GM12878 (cell line): ENCODE data around the gene ZNF513. TPM values are rescaled to one million over a fixed set of nuclear protein-coding genes. Genes with fewer than 3 reads are reported as not detected.

Source experiments
- ATAC-seq: fragments of 200-7000 bp; cut with Tn5 transposase; 3 replicates; pipeline ENCODE4 v1.9.1; 2020; ENCODE audit warnings: mild to moderate bottlenecking, moderate library complexity
- BruUV-seq: library from RNA; stranded (reverse); fragments of 400-500 nt; replicated peaks from 2 replicates; lab custom pipeline; 2021; lab: Mats Ljungman, UMichigan
- CTCF ChIA-PET: fragments of 300-600 bp; sonication (Branson Sonifier 250); formaldehyde crosslinking; extraction: SDS; loops from one replicate; lab custom pipeline; 2021; ENCODE audit warnings: inconsistent platforms; lab: Yijun Ruan, JAX
- POLR2A ChIA-PET: fragments of 350-600 bp; formaldehyde crosslinking; extraction: SDS; loops from one replicate; lab custom pipeline; 2021; ENCODE audit warnings: inconsistent platforms; lab: Charles Lee
- RAD21 ChIA-PET: fragments of 300-600 bp; sonication (Branson Sonifier 250); formaldehyde crosslinking; loops from one replicate; lab custom pipeline; 2023; ENCODE audit warnings: antibody characterized with exemption; ENCODE audit not compliant: unreplicated experiment; lab: Charles Lee
- SMC1A ChIA-PET: fragments of 300-600 bp; sonication (Branson Sonifier 250); formaldehyde crosslinking; loops from one replicate; lab custom pipeline; 2023; ENCODE audit not compliant: unreplicated experiment, uncharacterized antibody; lab: Charles Lee
- DNase-seq: peaks from one replicate; pipeline ENCODE4 v3.0.0-alpha.2; 2011; ENCODE audit warnings: low read depth, low spot score
- FAIRE-seq: peaks from 3 replicates; lab custom pipeline; 2011; peaks lifted over from hg19 to GRCh38; lab: Jason Lieb, UNC
- H2AFZ ChIP-seq: 2 replicates; pipeline ENCODE4 v1.6.0; 2011; ENCODE audit warnings: low read depth, low read length, control low read depth; ENCODE audit not compliant: control insufficient read depth
- H3K27ac ChIP-seq: 2 replicates; pipeline ENCODE4 v1.5.1; 2011; ENCODE audit warnings: control low read depth; ENCODE audit not compliant: control insufficient read depth, insufficient read depth
- H3K27me3 ChIP-seq, 2 experiments: replicated peaks in 1 of 2; 2 replicates each; pipeline versions ENCODE4 v1.6.0 to v1.6.1; 2011; ENCODE audit warnings: low read length in 1 of 2; ENCODE audit not compliant: control insufficient read depth in 2 of 2, insufficient read depth in 2 of 2
- H3K36me3 ChIP-seq, 2 experiments: 2 replicates each; pipeline ENCODE4 v1.5.1; 2011; ENCODE audit warnings: low read length in 1 of 2; ENCODE audit not compliant: control insufficient read depth in 2 of 2, insufficient read depth in 2 of 2
- H3K4me1 ChIP-seq: 2 replicates; pipeline ENCODE4 v1.6.1; 2011; ENCODE audit warnings: mild to moderate bottlenecking, low read length, moderate library complexity, mixed read lengths; ENCODE audit not compliant: control insufficient read depth, insufficient read depth
- H3K4me2 ChIP-seq: 2 replicates; pipeline ENCODE4 v1.6.0; 2011; ENCODE audit warnings: control low read depth; ENCODE audit not compliant: control insufficient read depth, insufficient read depth
- H3K4me3 ChIP-seq: fragments of 200-600 bp; sonication (generic); 2 replicates; pipeline ENCODE4 v1.5.1; 2016
- H3K79me2 ChIP-seq: 2 replicates; pipeline ENCODE4 v1.6.0; 2011; ENCODE audit warnings: low read length; ENCODE audit not compliant: control insufficient read depth, insufficient read depth
- H3K9ac ChIP-seq: 2 replicates; pipeline ENCODE4 v1.8.0; 2011; ENCODE audit warnings: low read length, control low read depth, mixed read lengths; ENCODE audit not compliant: control insufficient read depth, insufficient read depth
- H3K9me3 ChIP-seq: replicated peaks from 3 replicates; pipeline ENCODE4 v1.5.1; 2011; ENCODE audit warnings: mild to moderate bottlenecking, low read length; ENCODE audit not compliant: control insufficient read depth, insufficient read depth
- H4K20me1 ChIP-seq: 2 replicates; pipeline ENCODE4 v1.6.0; 2011; ENCODE audit not compliant: control insufficient read depth, insufficient read depth
- CEBPB ChIP-seq, 2 experiments: fragments of 150-350 bp in 1 of 2; IDR thresholded peaks; 2 replicates each; pipeline ENCODE4 v1.6.1; 2012 to 2014; ENCODE audit warnings: low read depth in 2 of 2, low read length in 2 of 2, borderline replicate concordance in 1 of 2, inconsistent platforms in 1 of 2
- CHD4 ChIP-seq: fragments of 200-600 bp; sonication (generic); IDR thresholded peaks from 2 replicates; pipeline ENCODE4 v1.6.1; 2016; ENCODE audit warnings: mild to moderate bottlenecking
- EZH2 ChIP-seq: IDR thresholded peaks from 2 replicates; pipeline ENCODE4 v1.6.1; 2012; ENCODE audit warnings: low read depth, mild to moderate bottlenecking, control low read depth, inconsistent platforms, low read length, borderline replicate concordance; ENCODE audit not compliant: control insufficient read depth
- FOXM1 ChIP-seq: IDR thresholded peaks from 2 replicates; pipeline ENCODE4 v1.6.1; 2012; ENCODE audit warnings: low read depth, mild to moderate bottlenecking, inconsistent platforms, low read length, moderate library complexity
- HDAC2 ChIP-seq: fragments of 200-600 bp; sonication (generic); IDR thresholded peaks from 2 replicates; pipeline ENCODE4 v1.6.1; 2017
- IRF4 ChIP-seq: IDR thresholded peaks from 2 replicates; pipeline ENCODE4 v1.6.1; 2011; ENCODE audit warnings: low read depth, low read length
- JUND ChIP-seq: IDR thresholded peaks from 2 replicates; pipeline ENCODE4 v1.6.1; 2012; ENCODE audit warnings: low read depth, mild to moderate bottlenecking, low read length, improper control_type of control experiment, moderate library complexity
- MEF2B ChIP-seq: fragments of 450-650 bp; IDR thresholded peaks from 2 replicates; pipeline ENCODE4 v1.6.1; 2018; ENCODE audit warnings: mild to moderate bottlenecking, moderate library complexity; ENCODE audit not compliant: partially characterized antibody, poor library complexity, severe bottlenecking
- MTA2 ChIP-seq: fragments of 450-650 bp; IDR thresholded peaks from 2 replicates; pipeline ENCODE4 v1.6.1; 2016; ENCODE audit warnings: low read depth, mild to moderate bottlenecking, moderate library complexity
- MTA3 ChIP-seq: IDR thresholded peaks from 2 replicates; pipeline ENCODE4 v1.6.1; 2012; ENCODE audit warnings: low read length, inconsistent platforms, borderline replicate concordance
- NR2C1 ChIP-seq: fragments of 450-650 bp; IDR thresholded peaks from 2 replicates; pipeline ENCODE4 v1.6.1; 2017; ENCODE audit warnings: antibody characterized with exemption, mild to moderate bottlenecking, moderate library complexity
- PML ChIP-seq: IDR thresholded peaks from 2 replicates; pipeline ENCODE4 v1.6.1; 2012; ENCODE audit warnings: low read length, inconsistent platforms
- POLR2A ChIP-seq: IDR thresholded peaks from 2 replicates; pipeline ENCODE4 v1.6.1; 2011; ENCODE audit warnings: low read depth, mild to moderate bottlenecking, low read length
- ZBED1 ChIP-seq: IDR thresholded peaks from 2 replicates; pipeline ENCODE4 v1.6.1; 2016; ENCODE audit warnings: borderline replicate concordance
- ZNF622 ChIP-seq: fragments of 450-650 bp; IDR thresholded peaks from 2 replicates; pipeline ENCODE4 v1.6.1; 2017; ENCODE audit warnings: mild to moderate bottlenecking, inconsistent platforms
- WGBS: methylation state at CpG from one replicate; pipeline ENCODE4 v1.1.6; 2016; ENCODE audit warnings: low lambda C conversion rate; ENCODE audit not compliant: insufficient replicate concordance, insufficient coverage; ENCODE audit errors: missing lambda C conversion rate; 5-methylcytosine and 5-hydroxymethylcytosine counted together
- in situ Hi-C: fragments of 300-500 bp; cut with MboI; formaldehyde crosslinking; loops from 9 replicates; pipeline ENCODE4 v1.14.3; 2018; ENCODE audit warnings: mixed read lengths
- intact Hi-C: fragments of 100-400 bp; cut with micrococcal nuclease; formaldehyde crosslinking; loops from one replicate; pipeline ENCODE4 v1.14.2; 2022; ENCODE audit not compliant: unreplicated experiment
- polyA plus RNA-seq, 11 experiments: library from polyadenylated mRNA; depleted of rRNA in 4 of 11; unstranded in 6 of 11; stranded (reverse) in 5 of 11; fragments of >200 nt; fragmentation: Nextera tagmentation in 4 of 11; fragmentation: Illumina TruSeq in 1 of 11; extraction: Ambion mirVana in 4 of 11; extraction: Trizol in 1 of 11; gene quantifications; 1 replicate in 1 of 11; 2 replicates in 10 of 11; pipeline versions ENCODE4 v1.2.1 to v1.2.3, GENCODE V29; 2011 to 2016; ENCODE audit warnings: inconsistent platforms in 2 of 11, missing spikeins in 2 of 11, low read depth in 1 of 11
- total RNA-seq, 4 experiments: library from RNA; depleted of rRNA in 3 of 4; stranded (reverse); fragments of >200 nt in 3 of 4; fragmentation: Illumina TruSeq in 1 of 4; extraction: Trizol in 1 of 4; gene quantifications; 2 replicates each; pipeline versions ENCODE4 v1.2.1 to v1.2.3, GENCODE V29; 2013 to 2021
- TF ChIP-seq, protein P1 (sequence below): IDR thresholded peaks from 2 replicates; pipeline ENCODE4 v1.6.1; 2012; ENCODE audit warnings: low read depth, low read length, improper control_type of control experiment
- TF ChIP-seq, protein P2 (sequence below): fragments of 450-650 bp; IDR thresholded peaks from 2 replicates; pipeline ENCODE4 v1.6.1; 2014; ENCODE audit warnings: mild to moderate bottlenecking
- TF ChIP-seq, protein P3 (sequence below): fragments of 450-650 bp; IDR thresholded peaks from 2 replicates; pipeline ENCODE4 v1.6.1; 2017; ENCODE audit warnings: antibody characterized with exemption, mild to moderate bottlenecking, moderate library complexity

The ZNF513 gene
- total and polyA plus RNA-seq, 10 of the 15 experiments (the other 5 are each of a cell fraction or from before 2014, with no cell fraction given) = 0.06 to 16.4 (median 5.6) TPM

DNA sequence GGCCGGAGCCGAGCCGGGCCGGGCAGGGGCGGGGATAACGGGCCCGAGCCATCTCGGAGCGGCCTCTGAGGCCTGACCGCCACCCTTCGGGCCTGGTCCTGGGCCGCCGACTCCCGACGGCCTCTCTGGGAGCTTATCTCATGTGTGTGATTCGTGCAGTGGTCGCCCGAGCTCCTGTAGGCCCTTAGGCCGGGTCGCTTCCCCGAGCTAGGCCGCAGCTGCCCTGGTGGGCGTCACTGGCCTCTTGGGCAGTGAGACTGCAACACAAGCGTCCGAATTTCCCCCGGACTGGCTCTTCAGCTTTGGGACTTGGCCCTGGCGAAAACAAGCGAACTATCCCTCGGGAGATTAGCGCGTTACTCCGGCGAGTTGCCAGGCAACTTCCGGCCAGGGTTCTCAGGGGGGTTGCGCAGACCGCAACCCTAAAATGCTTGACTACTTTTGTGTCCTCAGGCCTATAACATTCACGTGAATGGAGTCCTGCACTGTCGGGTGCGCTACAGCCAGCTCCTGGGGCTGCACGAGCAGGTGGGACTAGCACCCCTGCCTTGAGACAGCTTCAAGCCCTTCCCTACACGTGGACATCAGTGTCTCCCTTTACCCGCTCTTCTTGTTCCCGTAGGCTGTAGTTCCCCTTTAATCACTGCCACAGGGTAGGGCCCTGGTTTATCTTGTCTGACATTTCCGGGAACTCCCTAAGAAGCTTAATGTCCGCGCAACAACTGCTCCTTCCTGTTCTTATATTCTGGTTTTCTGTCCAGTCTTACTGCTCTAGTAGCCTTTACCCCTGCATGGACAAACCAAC is 9.5 kb downstream of the ZNF513 start:
- WGBS = under 1% methylated on average over 46 of the region's 46 CpGs
- TF ChIP-seq ZBED1 (0 out of 2 replicates have a peak, but pooled peaks have one; percentile 22), IRF4 (0 out of 2 replicates have a peak, but pooled peaks have one; percentile 5), MTA3 (no peak), PML (0 out of 2 replicates have a peak, but pooled peaks have one; percentile 12), EZH2 (no peak), MEF2B (peak; percentile 83), CHD4 (no peak), CEBPB (IDR thresholded peaks at IDR 0.05; ENCODE audit: borderline replicate concordance in 1 of 2, low read depth in 2 of 2, low read length in 2 of 2) (no peak), HDAC2 (no peak), NR2C1 (no peak), POLR2A (peak; percentile 54; the same call in 1 of the 2 replicates), JUND (no peak), ZNF622 (no peak), MTA2 (no peak), FOXM1 (no peak)
- TF ChIP-seq, protein P1, sequence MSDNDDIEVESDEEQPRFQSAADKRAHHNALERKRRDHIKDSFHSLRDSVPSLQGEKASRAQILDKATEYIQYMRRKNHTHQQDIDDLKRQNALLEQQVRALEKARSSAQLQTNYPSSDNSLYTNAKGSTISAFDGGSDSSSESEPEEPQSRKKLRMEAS = peak; percentile 60
- TF ChIP-seq, protein P2, sequence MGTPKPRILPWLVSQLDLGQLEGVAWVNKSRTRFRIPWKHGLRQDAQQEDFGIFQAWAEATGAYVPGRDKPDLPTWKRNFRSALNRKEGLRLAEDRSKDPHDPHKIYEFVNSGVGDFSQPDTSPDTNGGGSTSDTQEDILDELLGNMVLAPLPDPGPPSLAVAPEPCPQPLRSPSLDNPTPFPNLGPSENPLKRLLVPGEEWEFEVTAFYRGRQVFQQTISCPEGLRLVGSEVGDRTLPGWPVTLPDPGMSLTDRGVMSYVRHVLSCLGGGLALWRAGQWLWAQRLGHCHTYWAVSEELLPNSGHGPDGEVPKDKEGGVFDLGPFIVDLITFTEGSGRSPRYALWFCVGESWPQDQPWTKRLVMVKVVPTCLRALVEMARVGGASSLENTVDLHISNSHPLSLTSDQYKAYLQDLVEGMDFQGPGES = no peak
- TF ChIP-seq, protein P3, sequence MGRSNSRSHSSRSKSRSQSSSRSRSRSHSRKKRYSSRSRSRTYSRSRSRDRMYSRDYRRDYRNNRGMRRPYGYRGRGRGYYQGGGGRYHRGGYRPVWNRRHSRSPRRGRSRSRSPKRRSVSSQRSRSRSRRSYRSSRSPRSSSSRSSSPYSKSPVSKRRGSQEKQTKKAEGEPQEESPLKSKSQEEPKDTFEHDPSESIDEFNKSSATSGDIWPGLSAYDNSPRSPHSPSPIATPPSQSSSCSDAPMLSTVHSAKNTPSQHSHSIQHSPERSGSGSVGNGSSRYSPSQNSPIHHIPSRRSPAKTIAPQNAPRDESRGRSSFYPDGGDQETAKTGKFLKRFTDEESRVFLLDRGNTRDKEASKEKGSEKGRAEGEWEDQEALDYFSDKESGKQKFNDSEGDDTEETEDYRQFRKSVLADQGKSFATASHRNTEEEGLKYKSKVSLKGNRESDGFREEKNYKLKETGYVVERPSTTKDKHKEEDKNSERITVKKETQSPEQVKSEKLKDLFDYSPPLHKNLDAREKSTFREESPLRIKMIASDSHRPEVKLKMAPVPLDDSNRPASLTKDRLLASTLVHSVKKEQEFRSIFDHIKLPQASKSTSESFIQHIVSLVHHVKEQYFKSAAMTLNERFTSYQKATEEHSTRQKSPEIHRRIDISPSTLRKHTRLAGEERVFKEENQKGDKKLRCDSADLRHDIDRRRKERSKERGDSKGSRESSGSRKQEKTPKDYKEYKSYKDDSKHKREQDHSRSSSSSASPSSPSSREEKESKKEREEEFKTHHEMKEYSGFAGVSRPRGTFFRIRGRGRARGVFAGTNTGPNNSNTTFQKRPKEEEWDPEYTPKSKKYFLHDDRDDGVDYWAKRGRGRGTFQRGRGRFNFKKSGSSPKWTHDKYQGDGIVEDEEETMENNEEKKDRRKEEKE = no peak

More for the DNA sequence above, 9.5 kb downstream of the ZNF513 start:
- ATAC-seq (peak; percentile 58), DNase-seq (peak; percentile 32), FAIRE-seq (peak; percentile 61)
- peak overlapping the region; percentile 85 for H3K4me3 ChIP-seq
- SMC1A ChIA-PET = interaction anchor here (0.7 to 1.9 kb wide), 6 partner anchors 9 to 312 kb away, joined by 3 to 9 read pairs (median 4); partner anchors contain the start of gene ZNF513
- no peaks in the 10 kb centered on the region for H3K9me3 ChIP-seq
- peaks cover 4% of the 10 kb centered on the region; the same call in 1 of the 2 replicates for H3K4me1 ChIP-seq
- H3K27ac ChIP-seq = peak overlapping the region; percentile 93
- intact Hi-C loops = loop anchor here (1.0 to 5.0 kb wide), 4 partner anchors 9 to 48 kb away; partner anchors contain the start of genes GTF3C2, MPV17, PPM1G and ZNF513
- no peaks in the 10 kb centered on the region for H4K20me1 ChIP-seq
- peak overlapping the region; percentile 92 for H3K9ac ChIP-seq
- H2AFZ ChIP-seq = peak overlapping the region; percentile 58
- RAD21 ChIA-PET = interaction anchor here (0.7 to 1.3 kb wide), 6 partner anchors 9 to 337 kb away, joined by 3 to 4 read pairs (median 4); partner anchors contain the start of genes NRBP1, PPM1G and ZNF513
- H3K4me2 ChIP-seq = peak overlapping the region; percentile 95
- POLR2A ChIA-PET = interaction anchor here (1.1 to 2.3 kb wide), 10 partner anchors 9 to 290 kb away, joined by 3 to 23 read pairs (median 4); partner anchors contain the start of genes GTF3C2, MPV17, NRBP1 and PPM1G
- BruUV-seq = no TSS peak
- H3K36me3 ChIP-seq = peaks cover 17 to 28% of the 10 kb centered on the region in 2 experiments
- H3K79me2 ChIP-seq = peaks cover 40% of the 10 kb centered on the region
- CTCF ChIA-PET = interaction anchor here (0.8 to 2.1 kb wide), 11 partner anchors 8 to 312 kb away, joined by 3 to 13 read pairs (median 4); partner anchors contain the start of genes GTF3C2, NRBP1, PPM1G and ZNF513
- in situ Hi-C loops = no loop called here
- no peaks in the 10 kb centered on the region for H3K27me3 ChIP-seq
